Stimulated activated CD4-positive, alpha-beta T cell treated with anti-CD3 and anti-CD28 coated beads, TNF-alpha, amount 100 ng/mL, for 1 hour (primary cell): ENCODE results near the gene AVL9.
"Not testable (repeated sequence)": the region's sequence is repeated elsewhere in the genome, so short reads cannot be mapped to it uniquely, and the experiment has no call there.

Experiments
- DNase-seq, 3 donors: peaks; one replicate each; pipeline ENCODE4 v3.0.0-alpha.2; 2020; ENCODE audit warnings: low read depth in 3 of 3, low spot score in 1 of 3

Gene AVL9

DNA sequence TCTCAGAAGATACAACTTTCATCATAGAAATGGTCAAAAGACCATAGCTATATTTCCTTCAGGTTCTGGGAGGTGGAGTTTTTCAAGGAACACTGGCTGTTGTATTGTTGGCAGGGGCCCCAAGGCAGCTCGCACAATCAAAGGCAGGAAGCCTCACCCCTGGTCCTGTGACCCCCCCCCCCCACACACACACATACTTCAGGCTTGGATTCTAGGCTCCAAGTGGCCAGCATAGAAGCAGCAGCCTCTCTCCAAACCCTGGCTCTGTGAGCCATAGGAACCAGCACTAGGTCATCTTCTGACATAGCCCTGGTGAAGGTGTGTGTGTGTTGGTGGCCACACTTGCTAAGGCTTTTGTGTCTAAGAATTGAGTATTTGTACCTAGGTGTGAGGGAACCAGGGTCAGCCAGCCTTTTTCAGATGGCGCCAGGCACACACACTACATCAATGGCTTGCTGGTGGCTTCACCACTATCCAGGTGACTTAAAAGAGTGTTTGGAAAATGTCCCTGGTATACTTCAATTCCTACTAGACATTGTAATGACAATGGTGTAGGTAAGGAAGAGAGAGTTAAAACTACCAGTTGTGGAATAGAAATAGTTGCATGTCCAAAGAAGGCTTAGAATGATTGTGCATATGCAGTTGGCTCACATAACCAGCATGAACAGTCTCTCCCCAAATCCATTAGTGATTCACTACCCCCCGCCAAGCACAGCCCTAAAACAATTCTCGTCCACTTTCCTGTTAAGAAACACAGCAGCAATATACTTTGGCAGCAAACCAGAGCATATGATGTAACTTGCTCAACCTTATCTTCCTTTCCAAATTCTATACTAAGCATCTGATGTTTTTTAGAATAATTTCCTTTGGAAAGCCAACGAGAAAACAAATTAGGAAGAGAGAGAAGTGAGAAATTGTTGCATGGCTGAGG, 91.3 kb downstream of the AVL9 start:
- no peak for DNase-seq

DNA sequence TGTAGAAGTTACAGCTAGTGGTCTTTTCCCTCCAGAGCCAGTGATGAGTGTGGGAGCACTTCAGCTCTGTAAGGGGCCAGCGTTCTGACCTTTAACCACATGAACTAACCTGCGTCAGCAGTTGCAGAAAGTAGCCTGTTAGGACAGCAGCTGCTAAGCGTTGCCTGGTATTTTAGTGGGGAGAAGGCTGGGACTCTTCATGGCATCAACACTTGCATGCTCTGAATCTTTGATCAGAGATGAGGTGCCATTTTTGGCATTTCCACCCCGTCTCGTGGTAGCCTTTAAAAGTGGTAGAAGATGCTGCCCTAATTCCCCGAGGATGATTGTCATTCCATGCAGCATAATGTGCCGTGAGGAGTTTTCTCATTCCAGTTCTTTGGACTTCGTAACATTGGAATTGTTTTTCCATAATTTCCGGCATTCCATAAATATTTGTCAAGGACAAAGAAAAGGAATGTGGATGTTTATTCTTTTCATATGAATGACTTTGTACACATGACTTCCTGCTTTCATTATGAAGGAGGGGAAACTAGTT, 92.2 kb downstream of the AVL9 start:
- no peak for DNase-seq

DNA sequence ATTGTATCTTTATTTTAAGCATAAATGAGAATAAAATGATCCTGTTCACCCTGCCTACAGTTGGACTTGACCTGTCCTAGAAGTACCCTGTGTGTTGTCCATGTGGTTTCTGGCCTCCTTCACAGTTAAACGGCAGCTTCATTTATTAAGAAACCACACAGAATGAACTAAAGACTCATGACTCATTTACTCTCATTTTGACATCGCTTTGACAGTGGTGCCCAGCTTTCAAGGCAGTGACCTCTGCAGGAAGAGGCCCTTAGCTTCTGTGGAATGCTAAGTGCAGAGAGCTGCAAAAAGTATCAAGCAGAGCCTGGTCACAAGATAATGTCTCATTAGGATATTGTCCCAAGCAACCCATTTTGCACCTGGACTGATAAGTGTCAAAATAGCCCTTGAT, 93.4 kb downstream of the AVL9 start:
- no peak for DNase-seq

DNA sequence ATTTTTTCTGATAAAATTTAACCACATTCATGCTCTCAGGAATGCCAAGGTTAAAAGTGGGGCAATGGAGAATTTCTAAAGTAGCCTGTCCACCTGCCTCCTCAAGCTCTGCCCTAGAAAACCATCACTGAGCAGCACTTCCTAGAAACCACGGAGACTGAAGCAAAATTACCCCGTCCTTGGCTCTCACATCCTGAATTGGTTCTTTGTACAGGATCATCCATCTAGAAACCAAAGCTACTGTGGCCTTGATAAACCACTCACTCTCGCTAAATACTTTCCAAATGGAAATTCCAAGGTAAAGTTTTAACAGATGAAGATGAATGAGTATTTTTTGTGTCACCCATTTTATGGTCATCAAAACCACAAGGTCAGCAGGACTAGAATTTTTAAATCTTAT, 96.6 kb downstream of the AVL9 start:
- no peak for DNase-seq

DNA sequence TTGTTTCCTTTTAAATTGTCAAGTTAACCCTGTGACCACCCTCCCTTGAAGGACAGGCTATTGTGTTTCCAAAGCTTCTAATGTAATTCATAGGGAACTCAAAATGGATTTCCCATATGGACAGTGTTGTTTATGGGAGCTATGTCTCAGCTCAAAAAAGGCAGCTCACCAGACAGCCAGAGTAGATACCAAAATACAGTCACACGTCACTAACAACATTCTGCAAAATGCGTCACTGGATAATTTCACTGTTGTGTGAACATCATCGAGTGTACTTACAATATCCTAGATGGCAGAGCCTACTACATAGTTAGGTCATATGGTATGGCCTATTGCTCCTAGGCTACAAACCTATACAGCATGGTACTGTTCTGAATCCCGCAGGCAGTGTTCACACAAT, 97.4 kb downstream of the AVL9 start:
- DNase-seq: no peak

DNA sequence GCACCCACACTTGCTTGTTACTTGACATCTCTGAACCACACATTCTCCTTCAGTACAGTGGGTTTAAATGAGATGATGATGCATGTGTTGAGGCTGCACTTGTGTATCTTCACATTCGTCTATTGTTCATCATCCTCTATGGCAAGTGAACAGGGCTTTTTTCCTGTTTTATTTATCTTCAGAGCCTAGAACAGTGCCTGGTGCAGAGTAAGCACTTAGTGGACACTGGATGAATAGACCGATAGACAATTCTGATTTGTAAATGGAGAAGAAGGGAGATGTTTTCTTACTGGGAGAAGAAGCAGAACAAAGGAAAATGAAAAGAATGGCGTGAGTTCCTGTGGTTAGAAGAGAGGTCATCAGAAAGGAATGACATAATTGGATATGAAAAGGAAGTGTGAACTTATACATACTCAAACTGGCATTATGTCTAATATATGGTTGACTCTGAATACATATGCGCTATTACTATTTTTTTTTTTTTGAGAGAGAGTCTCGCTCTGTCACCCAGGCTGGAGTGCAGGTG, 99.7 kb downstream of the AVL9 start:
- no peak for DNase-seq

DNA sequence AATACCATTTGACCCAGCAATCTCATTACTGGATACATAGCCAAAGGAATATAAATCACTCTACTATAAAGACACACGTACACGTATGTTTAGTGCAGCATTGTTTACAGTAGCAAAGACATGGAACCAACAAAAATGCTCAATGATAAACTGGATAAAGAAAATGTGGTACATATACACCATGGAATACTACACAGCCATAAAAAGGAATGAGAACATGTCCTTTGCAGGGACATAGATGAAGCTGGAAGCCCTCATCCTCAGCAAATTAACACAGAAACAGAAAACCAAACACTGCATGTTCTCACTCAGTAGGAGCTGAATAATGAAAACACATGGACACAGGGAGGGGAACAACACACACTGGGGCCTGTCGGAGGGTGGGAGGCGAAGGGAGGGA, 105.9 kb downstream of the AVL9 start:
- DNase-seq: not testable (repeated sequence)

DNA sequence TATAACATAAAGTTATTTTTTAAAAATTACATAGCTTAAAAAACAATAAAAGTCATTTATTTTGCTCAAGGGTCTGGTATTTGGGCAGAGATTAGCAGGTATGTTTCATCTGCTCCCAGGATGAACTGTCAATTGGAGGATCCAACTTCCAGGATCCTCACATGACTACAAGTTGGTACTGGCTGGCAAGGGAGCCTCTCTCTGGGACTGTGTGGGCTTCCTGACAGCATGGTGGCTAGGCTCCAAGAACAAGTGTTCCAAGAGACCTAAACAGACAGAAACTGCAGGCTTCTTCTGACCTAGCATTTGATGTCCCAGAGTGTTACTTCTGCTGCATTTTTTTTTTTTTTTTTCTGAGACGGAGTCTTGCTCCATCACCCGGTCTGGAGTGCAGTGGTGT, 107.2 kb downstream of the AVL9 start:
- no peak for DNase-seq

DNA sequence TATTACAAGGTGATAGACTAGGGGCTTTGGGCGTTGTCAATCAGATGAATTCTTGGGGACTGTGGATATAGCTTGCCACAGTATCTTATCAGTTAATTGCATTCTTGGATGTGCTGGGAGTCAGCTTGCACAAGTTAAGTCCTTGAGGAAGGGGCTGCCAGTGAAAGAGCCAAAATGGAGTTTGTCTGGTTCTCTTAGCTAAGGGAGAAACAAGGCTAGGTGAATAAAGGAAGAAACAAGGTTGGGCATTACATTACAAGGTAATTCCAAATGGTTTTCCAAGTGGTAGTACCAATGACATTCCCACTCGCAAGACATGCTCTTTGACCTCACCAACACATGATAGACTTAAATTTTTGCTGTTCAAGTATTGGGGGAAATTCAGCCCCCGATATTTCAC, 108.2 kb downstream of the AVL9 start:
- DNase-seq: not testable (repeated sequence)

DNA sequence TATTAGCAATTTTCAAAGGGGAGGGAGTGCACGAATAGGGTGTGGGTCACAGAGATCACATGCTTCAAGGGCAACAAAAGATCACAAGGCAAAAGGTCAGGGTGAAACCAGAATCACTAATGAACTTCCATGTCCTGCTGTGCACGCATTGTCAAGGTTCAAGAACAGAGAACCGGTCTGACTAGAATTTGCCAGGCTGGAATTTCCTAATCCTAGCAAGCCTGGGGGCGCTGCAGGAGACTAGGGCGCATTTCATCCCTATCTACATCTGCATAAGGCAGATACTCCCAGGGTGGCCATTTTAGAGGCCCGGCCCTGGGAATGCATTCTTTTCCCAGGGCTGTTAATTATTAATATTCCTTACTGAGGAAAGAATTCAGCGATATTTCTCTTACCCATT, 108.8 kb downstream of the AVL9 start:
- not testable (repeated sequence) for DNase-seq

DNA sequence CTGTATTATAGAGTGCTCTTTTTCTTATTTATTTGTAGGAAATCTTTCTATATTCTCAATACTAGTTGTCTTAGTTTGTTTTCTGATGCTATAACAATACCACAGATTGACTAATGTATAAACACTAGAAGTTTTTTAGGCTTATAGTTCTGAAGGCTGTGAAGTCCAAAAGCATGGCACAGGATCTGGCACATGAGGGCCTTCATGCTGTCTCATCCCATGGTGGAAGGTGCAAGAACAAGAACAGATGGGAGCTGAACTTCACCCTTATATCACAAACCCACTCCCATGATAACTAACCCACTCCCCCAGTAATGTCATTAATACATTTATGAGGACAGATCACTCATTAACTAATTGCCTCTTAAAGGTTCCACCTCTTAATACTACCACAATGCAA, 109.7 kb downstream of the AVL9 start:
- no peak for DNase-seq

DNA sequence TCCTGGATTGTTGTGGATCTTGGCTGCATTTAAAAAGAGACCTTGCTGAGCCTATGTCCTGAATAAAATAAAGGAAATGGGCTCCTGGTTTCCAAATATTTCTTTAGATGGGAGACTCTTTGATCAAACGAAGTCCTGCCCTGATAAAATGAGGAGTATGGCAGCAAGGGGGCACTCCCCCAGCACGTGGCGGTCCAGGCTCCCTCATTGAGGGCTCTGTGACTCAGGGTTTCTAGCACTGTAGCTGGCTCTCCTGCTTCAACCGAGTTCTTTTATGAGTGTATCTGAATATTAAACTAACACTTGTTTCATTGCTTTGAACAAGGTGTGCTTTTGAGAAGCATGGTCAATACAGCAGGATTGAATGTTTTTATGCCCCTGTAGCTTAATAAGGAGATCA, 114.2 kb downstream of the AVL9 start:
- no peak for DNase-seq

DNA sequence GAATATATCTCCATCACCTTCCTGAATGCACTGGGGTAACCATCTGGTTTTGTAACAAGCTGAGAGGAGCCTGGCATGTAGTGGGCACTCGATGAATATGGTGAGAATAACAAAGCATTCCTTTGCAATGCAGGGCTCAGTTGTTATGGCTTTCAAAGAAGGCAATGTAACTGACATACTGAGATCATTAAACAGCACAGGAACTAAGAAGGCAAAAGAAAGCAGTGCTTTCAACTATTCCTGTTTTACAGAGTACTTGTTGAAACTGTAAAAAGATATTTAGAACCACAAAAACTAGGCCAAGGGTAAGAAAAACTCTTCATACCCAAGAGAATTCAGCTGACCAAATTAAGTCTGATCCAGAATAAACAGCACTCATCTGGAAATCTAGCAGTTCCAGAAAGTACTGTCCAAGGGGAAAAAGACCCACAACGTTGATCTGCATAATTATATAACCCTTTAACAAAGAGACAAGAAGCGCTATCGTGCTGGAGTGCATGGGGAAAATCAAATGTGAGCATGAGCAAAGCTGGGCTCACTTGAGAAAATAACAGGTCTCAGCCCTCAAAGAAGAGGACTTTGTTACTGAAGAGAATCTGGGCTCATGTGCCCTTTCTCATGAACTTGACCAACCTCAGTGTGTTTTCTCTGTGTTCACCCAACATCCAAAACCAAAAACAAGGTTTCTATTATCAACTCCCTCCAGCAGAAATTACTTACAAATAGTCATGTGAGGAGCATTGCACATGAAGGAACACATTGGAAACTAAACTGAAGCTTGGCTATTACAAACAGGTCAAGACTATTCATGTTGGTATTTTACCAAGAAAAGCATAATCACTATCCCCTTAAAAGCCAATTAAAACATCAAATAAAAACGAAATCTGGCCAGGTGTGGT, 116.2 kb downstream of the AVL9 start:
- DNase-seq: no peak

DNA sequence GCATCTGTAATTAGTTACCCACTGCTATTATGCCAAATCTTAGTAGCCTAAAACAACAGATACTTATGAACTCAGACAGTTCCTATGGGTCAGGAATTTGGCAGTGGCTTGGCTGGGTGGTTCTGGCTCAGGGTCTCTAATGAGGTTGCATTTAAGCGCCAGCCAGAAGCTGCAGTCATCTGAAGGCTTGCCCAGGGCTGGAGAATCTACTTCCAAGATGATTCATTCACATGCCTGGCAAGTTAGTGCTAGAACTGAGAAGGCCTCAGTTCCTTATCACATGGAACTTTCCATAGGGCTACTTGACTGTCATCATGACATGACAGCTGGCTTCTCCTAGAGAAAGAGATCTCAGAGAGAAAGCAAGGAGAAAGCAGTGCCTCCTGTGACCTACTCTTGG, 121.3 kb downstream of the AVL9 start:
- DNase-seq: no peak

DNA sequence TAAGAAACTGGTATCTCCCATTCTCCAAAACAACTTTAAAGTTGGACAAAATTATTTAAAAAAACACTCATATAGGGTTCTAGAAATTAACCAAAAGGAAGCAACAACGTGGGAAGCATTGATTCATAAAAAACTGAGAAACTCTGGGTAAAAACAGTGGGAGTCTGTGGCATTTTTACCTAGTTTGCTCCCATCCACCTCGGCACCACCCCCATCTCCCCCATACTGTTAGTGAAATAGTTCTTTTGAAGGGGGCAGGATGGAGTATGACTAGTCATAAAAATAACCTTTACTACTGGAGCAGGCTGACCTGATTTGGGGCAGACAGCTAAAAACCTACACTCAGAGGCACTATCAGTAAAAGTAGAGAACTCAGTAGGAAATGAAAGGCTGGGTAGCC, 123.2 kb downstream of the AVL9 start:
- no peak for DNase-seq

DNA sequence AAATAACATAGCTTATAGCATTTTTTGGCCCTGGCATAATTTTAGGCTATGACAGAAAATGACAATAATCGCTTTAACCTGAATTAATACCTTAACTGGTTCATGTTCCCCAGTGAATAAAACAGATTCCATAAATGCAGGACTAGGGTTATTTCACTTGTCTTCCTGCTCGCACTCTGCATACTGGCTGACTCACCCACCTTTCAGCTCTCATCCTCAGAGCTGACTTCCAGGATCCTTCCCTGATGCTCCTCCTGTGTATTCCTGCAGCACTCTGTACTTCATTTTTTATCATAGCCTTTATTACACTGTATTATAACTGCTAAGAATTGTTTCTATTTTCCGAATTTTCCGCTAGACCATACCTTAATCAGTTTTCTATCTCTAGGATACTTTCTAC, 123.7 kb downstream of the AVL9 start:
- DNase-seq: no peak

DNA sequence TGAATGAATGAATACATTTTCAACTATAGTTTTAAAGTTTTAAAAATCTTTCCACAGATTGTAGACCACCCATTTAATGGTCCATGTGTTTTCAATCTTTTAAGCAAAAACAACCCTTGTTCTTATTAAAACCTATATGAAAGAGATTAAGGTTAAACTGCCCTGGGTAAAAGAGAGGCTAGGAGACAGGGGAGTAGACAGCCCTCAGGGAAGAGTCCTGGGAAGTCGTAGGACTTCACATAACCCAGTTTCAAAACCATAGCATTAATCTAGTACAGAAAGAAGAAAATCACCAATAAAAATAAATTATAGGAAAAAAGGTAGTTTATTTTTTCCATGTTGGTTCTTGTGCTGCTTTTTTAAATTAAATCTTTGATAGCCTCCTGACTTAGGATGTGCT, 124.1 kb downstream of the AVL9 start:
- DNase-seq: not testable (repeated sequence)

DNA sequence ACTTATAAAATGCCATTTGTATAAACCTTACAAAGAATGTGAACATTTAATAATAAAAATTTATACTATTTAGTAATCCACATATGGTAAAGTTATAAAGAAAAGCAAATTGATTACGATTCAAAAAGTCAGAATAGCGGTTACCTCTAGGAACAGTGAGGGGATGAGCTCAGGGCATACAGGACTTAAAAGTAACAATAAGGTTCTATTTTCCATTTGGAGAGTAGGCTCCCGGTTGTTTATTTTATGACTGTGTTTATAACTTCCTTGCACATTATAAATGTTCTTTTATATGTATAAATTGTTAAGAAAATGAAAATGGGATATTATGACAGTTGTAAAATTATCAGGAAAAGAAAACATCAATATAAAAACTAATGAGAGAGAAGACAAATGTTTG, 135.7 kb downstream of the AVL9 start:
- no peak for DNase-seq

DNA sequence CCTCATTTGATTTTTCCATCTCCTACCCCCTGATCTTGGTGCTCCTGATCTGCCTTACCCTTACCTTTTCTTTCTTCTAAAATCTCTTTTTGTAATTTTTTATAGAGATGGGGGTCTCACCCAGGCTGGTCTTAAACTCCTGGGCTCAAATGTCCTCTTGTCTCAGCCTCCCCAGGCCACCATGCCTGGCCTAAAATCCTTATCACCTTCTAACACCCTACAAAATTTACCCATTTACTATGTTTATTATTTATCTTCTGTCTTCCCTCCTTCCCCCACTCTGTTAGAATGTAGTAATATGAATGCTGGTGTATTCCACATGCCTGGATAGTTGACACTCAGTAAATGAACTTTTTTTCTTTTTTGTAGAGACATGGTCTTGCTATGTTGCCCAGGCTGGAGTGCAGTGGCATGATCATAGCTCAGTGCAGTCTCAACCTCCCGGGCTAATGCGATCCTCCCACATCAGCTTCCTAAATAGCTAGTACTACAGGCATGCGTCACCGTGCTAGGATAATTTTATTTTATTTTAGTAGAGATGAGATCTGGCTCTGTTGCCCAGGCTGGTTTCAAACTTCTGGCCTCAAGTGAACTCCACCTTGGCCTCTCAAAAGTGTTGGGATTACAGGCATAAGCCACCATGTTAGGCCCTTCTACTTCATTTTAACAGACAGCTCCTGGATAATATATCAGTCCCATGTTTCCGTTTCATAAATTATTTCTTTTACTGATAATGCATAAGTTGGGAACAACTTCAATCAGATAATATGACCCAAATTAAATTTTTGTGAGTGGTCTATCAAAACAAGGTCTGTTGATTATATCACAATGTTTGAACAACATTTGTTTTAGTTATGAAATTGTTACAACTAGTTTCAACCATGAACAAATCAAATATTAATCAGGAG, 136.6 kb downstream of the AVL9 start:
- DNase-seq: not testable (repeated sequence)

DNA sequence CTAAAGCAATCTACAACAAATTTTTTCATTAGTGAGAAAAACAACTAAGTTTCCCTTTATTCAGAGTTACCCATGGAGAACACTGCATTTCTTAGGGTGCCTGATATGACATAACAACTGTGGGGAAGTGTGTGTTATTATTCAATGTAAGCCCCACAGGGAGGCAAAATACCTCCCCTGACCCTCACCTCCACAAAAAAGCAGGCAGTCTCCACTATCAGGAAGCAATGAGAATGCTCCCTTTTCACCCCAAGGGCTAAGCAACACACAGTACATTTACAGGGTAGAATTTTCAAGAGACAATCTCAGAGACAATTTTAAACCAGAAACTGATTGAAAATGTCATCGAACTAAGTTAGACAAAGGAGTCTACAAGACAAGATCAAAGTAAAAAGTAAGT, 138.2 kb downstream of the AVL9 start:
- not testable (repeated sequence) for DNase-seq
